ENCODE measurements around the gene DSCAML1.
"Not testable (repeated sequence)": the region's sequence is repeated elsewhere in the genome, so short reads cannot be mapped to it uniquely, and the experiment has no call there.

Gene DSCAML1

DNA sequence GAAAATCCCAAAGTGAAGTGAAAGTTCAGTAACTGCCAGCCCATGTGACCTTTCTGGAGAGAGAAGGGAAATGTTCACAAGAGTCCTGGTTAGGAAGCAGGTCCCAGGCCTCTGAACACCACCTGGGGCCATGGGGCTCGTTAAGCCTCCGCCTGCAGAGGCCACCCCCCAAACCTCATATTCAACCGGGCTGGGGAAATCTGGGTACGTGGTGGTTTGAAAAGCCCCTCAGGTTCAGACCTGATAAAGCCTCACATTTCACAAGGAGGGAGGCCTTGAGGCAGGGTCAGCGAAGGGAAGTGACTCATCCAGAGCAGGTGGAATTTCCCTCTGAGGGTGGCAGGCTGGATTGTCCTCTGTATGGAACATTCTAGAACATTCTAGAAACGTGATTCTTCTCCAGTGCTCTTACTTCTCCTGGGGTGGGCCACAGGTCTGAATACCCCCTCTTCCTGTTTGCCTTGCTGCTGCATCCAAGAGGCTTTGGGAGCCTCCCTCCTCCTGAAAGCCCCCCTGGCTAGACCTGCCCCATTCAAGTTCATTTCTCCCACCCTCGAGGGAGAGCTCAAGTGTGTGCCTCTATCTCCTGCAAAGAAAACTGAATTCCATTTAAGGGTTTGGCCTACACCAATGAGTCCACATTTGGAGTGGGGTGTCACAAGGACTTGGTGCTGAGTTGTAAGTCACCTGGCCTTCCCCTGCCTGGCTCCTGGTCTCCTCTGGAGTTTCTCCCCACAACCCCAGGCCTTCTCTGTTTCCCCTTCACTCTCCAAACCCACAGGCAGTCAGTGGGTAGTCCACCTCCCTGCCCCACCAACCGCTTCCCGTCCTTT lies 21.2 kb upstream of the DSCAML1 start:
- no peak for DNase-seq

GRCh38 chr11:117817368-117818040 lies 20.5 kb upstream of the DSCAML1 start:
- no peak for DNase-seq

GRCh38 chr11:117816846-117817367 lies 19.9 kb upstream of the DSCAML1 start:
- no peak for DNase-seq

GRCh38 chr11:117816151-117816741 lies 19.2 kb upstream of the DSCAML1 start:
- DNase-seq: no peak

DNA sequence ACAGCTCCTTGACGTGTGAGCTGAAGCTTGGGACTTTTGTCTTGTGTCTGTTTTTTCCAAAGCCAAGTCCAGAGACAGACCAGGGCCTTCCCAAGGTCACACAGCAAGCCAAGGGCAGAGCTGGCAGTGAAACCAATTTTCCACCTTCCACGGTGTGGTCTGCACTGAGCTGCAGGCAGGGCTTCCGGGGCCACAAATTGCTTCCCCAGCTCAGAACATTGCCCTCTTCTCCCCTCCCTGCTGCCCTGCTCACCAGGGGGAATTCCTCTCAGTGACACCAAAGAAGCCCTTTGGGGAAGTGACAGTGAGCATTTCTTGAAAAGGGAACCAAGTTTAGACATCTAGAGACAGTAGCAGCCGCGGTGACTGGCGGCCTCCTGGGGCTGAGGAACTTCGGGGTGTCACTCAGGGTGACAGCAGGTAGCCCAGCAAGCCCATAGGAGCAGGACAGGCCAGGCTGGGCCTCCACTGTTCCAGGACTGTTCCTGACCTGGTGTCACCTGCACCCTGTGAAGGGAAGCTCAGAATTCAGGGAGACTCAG lies 18.3 kb upstream of the DSCAML1 start:
- no peak for DNase-seq

DNA sequence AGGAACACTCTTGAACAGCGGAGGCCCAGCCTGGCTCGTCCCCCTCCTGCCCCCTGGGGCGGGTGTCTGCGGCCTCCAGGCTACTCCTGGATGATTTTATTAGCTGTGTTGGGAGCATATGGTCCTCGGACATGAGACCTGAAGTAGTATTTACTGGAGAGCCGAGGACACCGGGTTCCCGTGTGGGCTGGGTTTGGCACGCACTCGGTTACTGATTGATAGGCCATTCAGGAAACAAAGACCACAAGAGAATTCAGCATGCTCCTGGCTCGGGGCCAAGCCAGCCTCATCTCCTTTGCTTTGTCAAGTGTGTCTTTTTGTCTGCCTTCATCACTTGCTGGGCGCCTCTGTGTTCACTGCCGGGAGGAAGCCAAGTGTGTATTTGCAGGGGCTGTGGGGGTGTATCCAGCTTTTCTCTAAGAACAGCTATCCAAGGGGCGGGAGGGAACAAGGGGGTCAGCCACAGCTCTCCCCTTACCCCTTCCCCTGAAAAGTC lies 17.8 kb upstream of the DSCAML1 start:
- no peak for DNase-seq

- no peak for DNase-seq
Measured at GRCh38 chr11:117814204-117814765, 17.3 kb upstream of the DSCAML1 start.

- DNase-seq: not testable (repeated sequence)
Measured at GRCh38 chr11:117810056-117810451, 13.0 kb upstream of the DSCAML1 start.

- no peak for DNase-seq
Measured at GRCh38 chr11:117809236-117810055, 12.4 kb upstream of the DSCAML1 start.

DNA sequence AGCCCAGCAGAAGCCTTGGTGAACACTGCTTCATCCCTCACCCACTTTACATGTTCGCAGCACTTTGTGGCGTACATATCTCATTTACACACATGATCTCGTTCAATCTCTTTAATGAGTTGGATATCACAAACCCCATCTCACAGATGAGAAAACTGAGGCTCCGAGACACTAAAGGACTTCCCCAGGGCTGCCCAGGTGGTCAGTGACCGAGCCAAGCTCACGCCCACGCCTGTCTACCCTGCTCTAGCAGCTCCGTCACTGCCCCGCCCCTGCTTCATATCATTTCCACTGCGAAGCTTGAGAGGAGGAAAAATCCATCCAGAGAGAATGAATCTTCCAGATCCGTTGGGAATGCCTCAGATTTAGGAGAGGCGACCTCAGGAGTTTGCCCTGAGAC lies 11.8 kb upstream of the DSCAML1 start:
- no peak for DNase-seq

- DNase-seq: peak; percentile 21
Measured at GRCh38 chr11:117807482-117808327, 10.7 kb upstream of the DSCAML1 start.

- DNase-seq: no peak
Measured at GRCh38 chr11:117806846-117807245, 9.8 kb upstream of the DSCAML1 start.

GRCh38 chr11:117805045-117805444 lies 8.0 kb upstream of the DSCAML1 start:
- DNase-seq: no peak

- no peak for DNase-seq
Measured at GRCh38 chr11:117803896-117804295, 6.9 kb upstream of the DSCAML1 start.

DNA sequence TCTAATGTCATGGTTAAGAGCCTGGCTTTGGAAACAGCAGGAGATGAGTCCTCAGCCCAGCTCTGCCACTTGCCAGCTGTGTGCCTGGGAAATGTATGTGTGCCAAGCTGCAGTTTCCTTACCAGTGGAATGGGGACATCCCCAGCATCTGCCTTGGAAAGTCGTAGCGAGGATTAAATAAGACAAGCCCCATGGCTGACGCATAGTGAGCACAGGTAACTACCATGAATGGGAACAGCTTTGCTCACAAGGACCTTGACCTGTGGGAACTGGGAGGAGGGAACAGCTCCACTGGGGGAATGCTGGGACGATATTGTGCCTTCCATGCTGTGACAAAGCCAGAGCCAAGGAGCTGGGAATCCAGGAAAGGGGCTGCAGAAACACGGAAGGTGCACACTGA lies 2.6 kb upstream of the DSCAML1 start:
- no peak for DNase-seq

DNA sequence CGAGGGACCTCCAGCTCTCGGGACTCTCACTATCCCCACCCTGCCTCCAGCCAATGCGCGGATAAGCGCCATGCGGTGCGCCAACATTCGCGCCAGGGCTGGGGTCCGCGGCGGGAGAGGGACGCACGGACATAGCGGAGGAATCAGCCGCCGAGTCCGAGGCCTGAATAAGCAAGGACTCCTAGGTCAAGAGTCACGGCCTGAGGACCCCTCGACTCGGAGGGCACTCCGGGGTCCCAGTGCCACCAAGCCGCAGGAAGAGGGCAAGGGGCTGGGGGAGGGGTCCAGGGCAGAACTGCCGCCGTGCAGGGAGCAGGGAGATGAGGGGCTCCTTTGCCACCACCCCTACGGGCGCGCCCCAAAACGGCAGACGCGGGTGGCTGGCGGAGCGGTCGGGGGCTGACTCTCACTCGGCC lies 552 bp downstream of the DSCAML1 start:
- DNase-seq: no peak

DNA sequence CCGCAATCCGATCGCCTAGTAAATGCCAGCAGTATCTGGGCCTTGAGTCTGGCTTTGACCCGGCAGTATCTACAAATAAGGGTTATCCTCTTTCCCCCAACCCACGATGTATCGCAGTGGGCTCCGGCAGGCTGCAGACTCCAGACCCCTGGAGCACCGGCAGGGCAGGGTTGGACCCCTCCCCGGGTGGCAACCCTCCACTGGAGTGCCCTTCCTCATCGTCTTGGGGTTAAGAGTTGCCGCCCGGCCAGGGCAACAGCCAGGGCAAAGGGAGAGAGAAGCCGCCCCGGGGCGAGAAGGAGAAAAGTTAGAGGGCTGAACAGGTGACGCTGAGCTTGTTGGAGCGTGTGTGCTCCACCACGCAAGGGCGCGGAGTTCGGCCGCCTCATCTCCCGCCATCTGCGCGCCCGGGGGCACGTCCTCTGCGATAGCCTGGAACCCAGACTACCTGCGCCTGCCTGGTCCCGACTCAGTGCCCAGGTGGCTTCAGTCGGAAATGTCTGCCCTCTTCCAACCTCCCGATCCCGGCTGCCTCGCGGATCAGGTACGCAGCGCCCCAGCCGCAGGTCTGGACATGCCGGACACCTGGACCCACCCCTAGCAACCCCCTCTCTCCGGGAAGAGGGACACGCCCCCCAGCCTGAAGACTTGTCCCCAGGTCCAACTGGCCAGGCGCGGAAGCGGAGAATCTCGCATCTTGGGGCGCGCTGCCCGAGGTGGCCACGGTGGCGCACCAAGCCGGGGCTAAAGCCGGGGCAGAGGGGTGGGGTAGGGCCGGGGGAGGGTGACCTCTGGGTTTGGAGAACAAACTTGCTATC lies 1.2 kb downstream of the DSCAML1 start:
- no peak for DNase-seq

DNA sequence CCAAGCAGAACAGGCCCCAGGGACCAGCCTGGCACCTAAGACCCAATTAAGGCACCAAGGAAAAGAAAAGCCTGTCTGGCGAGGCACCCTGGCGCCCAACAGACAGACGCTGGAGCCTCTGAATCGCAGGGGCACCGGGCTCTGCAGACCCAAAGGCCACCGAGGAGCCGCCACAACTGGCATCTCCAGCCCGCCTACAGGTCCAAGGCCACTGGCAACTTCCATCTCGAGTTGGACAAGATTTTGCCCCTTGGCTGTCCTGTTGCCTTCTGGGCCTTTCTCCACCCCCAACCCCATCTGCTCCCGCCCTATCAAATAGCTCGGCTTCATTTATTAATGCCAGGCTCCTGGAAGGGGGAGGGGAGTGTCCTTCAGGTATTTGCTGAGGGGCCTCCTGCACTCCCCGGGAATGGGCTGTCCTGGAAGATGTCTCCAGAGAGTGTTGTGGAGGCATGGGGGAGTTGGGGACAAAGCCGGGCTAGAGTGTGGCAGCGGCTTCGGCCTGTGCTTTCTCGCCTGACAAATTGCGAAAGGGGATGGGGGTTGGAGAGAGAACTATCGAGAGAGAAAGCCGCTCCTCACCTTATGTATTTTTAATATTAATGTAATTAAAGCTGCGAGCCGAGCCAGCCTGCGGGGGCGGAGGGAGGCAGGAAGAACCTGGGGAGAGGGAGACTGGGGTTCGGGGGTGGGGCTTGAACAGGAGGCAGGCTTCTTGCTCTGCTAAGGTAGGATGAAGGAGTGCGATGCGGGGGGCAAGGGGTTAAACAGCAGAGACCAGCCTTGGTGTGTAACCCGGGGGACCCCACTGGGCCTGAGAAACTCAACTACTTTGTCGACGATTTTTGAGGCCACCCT lies 2.0 kb downstream of the DSCAML1 start:
- DNase-seq: no peak

- no peak for DNase-seq
Measured at GRCh38 chr11:117794135-117794534, 2.9 kb downstream of the DSCAML1 start.
